HG03045 (cell line): ENCODE results near the gene DOCK4.

Source experiments
- ATAC-seq: cut with Tn5 transposase; IDR thresholded peaks from one replicate; pipeline ENCODE4 v1.9.1; 2021; ENCODE audit warnings: mild to moderate bottlenecking, moderate library complexity; ENCODE audit not compliant: unreplicated experiment

The DOCK4 gene

DNA sequence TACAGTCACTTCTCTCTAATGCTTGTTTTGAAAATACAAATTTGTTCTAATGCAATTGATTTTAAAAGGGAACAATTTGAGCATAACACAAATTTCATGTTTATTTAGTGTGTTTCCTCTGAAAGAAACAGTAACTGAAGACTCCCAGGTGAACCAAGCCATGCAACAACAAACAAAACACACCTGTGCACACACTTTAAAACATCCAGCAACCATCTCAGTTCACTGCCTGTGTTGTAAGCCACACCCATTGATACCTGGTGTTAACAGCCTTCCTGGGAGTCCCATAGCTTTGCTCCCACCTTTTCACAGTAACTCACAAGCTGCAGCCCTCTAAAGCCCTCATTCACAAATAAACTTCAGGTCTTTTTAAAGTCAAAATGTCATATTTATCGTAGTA, 89.3 kb downstream of the DOCK4 start:
- no peak for ATAC-seq

DNA sequence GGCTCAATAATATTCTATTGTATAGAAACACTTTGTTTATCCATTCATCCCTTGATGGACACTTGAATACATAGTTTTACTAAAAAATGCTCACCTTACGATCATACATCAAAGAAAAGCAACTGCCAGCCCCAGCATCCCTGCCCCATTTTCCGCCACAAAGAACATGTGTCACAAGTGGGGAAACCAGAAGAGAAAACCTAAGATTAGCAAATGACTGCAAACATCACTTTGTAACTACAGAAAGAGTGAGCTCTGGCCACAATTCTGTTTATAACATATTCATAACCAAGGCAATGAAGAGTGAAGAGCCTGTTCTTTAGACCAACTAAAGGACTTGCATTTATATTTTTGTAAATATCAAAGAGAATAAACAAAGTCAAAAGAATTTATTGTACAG, 89.8 kb downstream of the DOCK4 start:
- ATAC-seq: no peak

DNA sequence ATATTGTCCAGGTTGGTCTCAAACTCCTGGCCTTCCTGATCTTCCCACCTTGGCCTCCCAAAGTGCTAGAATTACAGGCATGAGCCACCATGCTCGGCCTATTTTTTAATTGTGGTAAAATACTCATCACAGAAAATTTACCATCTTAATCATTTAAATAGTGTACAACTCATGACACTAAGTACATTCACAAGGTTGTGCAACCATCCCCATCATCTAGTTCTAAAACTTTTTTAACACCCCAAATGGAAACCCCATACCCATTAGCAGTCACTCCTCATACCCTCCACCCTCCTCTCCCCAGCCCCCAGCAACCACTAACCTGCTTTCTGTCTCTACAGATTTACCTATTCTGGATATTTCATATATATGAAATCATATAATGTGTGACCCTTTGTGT, 90.3 kb downstream of the DOCK4 start:
- ATAC-seq: no peak

DNA sequence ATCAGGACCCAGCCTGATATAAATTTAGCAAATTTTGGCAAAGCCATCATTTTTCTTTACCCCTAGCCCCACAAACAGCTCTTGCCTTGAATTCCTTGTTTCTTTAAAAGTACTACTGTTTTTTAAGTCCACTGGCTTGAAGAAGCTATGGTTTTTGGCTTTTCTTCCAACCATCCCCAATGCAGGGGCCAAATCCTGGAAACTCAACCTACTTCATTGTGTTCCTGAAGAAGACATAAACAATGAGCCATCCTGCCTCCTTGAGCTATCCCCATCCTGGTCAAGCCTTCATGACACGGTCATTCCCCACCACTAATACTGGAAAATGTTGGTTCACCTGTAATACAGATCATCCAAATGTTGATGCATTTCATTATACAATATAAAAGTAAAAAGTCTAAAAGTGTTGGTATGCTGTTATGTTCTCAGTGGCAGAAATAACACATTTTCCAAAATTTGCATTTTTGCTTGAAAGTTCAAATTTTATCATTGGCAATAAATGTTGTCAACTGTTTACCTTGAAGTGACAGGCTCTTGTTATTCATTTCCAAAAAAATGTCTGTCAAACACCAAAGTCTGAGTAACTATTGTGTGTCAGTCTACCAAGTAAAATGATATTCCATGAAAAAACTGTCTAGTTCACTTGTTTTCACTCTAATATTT, 92.2 kb downstream of the DOCK4 start:
- ATAC-seq: no peak

DNA sequence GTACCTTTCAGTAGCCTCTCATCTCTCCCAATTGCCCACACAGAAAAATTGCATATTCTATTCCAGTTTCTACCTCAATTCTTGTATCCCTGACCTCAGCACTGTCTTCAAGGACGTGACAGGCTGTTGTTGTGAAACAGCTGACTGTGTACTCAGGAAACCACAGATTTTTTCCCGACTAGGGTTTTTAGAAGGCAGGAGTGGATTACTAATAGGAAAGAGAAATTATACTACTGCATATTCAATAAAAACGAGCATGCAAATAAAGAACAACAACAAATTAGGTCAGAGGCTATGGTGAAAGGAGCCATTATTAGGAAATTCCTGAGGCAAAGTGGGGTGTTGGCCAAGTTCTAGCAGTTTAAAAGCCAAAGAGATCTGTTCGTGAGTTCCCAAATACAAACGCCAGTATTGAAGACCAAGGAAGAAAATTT, 93.4 kb downstream of the DOCK4 start:
- ATAC-seq: no peak

DNA sequence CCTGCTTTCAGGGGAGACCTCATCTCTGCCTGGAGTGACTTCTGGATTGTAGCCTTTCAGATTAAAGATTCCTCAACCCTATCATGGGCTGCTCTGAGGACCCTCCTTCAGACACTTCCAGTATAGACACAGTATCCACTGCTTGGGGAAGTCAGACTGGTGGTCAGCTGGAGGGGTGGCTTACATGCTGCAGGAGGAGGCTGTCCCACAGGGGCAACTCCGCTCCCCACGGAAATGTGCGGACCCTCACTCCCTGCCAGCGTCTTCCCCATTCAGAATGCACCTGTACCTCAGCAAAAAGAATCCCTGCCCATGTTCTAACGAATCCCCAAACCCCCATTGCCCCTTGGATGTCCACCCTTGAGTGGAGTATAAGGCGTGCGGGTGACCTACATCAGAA, 95.5 kb downstream of the DOCK4 start:
- ATAC-seq: no peak

DNA sequence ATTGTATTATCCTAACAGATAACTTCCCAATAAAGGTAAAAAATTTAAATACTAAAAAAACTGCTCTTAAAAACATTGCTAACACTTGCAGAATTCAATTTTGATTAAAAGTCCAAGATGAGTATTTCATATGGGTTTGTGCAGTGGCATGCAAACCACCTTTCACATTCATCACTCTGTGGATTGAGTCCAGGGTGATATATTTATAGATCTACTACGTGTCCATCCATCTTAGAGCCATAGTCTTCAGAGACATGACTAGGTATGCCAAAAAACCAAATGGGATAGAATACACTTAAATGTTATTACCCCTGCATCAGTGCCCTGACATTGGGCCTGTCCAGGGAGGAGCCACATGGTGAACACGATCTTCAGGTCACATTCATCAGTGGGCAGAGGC, 96.0 kb downstream of the DOCK4 start:
- ATAC-seq: no peak

DNA sequence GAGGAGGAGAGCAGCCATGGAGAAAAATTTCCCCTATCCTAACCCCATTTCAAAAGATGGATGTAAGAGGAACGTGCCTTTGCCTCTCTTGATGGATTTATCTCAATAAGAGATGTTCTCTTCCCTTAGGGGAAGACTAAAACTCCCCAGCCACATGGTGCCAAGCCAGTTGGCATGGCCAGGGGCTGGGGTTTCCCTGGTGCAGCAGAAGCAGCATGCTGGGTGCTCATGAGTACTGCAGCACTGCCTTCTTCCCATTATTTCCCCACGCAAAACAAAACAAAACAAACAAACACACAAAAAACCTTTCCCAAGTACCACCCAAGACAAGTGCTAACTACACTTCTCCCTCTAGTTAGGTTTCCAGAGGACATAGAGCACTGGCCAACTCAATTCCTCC, 97.2 kb downstream of the DOCK4 start:
- ATAC-seq: no peak

DNA sequence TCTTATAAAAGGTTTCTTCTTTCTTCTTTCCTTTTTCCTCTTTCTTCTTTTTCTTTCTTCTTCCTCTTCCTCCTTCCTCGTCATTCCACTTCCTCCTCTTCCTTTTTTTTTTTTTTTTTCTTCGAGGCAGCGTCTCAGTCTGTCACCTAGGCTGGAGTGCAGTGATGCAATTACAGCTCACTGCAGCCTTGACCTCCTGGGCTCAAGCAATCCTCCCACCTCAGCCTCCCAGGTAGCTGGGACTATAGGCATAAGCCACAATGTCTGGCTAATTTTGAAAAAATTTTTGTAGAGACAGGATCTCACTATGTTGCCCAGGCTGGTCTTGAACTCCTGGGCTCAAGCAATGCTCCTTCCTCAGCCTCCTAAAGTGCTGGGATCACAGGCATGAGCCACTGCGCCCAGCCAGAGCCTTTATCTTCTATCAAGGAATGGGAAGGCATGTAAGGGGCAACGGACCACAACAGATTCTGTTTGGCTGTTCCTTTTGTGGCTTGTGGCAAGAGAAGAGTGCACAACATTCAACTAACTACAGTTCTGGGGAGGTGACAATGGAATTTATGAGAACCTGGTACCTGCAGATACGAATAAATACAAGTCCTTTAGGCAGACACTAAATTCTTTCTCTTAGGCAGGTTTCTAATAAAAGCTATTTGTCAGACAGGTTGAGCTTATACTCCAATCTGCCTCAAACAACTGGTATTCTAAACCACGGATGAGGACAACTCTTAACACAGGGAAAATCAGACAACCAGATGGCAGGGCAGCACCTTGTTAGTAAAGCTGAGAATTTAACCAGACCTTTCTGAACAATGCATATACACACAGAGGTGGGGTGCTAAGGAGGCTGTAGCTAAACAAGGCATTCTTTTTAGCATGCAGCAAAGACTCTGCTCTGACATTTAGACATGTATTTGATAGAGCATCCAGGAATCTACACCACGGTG, 100.3 kb downstream of the DOCK4 start:
- ATAC-seq: no peak

DNA sequence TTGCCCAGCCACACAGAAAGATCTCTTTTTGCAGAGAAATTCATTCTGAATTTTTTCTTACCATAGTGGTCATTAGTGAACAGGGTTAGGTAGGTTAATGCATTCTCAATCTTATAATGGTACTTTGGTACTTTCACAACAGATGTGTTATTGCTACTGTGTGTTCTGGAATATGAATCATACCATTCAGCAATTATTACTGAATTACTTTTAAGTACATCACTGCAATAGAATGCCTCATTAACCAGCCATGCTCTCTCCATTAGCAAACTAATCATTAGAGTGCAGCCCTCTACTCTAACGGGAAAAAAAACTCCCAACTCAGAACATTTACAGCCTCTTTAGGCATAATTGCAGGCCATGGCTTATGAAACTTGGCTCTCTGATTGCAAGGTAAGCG, 102.1 kb downstream of the DOCK4 start:
- ATAC-seq: no peak

DNA sequence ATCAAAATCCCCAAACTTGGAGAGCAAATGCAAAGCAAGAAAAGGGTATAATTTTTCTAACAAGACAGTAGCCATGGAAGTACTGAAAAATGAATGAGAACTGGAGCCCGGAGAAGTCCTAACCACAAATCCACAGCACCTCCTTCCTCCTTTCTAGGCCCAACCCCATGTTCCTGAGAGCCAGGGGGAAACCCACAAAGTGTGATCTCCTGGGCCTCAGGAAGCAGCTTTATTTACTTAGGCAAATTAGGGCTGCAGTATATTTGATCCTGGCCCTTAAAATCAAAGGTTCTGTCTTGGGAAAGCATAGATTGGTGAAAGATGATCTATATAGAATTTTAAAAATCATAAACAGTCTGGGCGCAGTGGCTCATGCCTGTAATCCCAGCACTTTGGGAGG, 103.0 kb downstream of the DOCK4 start:
- no peak for ATAC-seq

DNA sequence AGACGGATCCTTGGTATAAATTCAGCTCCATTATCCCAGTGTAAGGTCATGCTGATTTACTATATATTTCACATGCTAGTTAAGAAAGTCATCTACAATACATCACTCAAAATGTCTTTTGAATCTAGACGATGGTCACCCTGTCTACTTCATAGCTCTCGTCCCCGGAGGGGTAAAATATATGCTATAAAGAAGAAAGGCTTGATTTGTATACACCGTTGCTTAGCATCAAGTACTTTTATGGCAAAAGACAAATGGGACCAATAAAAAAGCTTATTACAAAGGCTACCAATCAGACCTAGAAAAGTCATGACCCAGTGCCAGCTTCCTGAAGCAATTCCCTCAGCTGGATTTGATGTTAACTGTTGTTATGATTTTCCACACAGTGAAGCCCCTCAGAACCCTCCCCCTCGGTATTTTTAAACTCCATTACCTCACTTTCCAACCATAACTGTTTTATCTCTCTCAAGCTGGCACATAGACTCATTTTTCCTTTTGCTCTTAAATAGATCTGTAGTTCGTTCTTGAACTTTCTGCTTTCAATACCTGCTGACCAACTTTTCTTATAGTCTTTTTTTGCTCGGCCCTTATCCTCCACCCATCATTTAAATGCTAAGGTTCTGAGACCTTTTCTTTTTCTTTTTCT, 104.9 kb downstream of the DOCK4 start:
- ATAC-seq: no peak

DNA sequence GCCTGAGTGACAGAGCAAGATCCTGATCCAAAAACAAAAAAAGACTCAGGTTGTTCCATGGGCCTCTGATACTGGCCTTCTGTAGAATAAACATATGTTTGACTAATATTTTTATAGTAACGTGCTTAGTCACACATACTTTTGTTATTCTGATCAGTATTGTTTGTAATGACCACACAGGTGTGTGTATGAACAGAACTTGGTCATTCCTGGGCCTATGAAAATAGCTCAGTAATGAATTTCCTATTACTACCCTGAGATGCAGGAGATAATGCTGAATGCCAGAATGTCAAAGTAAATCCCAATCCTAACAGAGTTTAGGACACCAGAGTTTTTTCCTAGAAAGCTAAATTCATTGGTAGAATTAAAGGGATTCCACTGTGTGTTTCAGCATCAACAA, 108.7 kb downstream of the DOCK4 start:
- no peak for ATAC-seq

DNA sequence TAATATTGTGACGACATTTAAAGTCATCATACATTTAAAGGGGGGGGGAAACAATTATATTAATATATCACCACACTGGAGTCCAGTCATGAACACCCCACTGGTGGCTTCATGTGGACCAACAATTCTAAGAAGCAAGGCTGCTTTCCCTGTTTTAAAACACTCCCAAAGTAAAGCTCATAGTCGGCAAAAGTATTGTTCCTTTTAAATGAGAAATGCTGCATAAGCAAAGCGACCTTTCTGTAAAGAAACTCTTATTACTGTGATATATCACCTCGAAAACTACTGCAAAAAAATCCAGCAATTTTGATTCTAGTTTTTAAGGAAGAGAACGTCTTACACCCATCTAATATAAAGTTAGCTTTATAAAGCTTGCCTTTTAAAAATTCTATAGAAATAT, 112.8 kb downstream of the DOCK4 start:
- ATAC-seq: no peak

DNA sequence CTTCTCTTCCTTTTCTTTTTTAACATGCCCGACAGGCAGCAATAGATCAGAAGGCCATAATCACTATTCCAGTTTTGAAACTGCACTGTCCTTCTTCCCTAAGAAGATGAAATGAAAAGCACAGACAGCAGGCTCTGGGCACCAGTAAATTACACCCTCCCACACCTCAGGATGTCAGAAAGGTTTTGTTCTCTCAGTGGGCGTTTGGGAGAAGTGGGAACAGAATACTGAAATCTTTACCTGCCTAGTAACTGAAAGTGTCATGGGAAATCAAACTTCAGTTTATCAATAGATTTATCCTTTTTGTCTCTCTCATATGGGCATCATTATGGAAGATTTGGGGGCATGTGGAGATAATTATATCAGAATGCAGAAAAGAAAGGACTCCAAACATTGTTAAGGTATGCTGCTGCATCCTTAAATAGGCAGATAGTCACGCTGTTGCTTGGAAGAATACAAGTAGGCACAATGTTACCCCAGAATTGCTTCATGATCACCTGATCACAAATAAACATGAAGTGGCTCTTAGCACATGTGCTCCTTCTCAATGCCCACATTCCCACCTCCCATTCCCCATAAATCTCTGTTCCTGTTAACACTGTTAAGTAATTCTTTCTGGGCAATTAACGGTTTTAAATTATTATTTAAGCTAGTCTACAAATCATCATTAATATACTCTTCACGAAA, 113.3 kb downstream of the DOCK4 start:
- no peak for ATAC-seq

DNA sequence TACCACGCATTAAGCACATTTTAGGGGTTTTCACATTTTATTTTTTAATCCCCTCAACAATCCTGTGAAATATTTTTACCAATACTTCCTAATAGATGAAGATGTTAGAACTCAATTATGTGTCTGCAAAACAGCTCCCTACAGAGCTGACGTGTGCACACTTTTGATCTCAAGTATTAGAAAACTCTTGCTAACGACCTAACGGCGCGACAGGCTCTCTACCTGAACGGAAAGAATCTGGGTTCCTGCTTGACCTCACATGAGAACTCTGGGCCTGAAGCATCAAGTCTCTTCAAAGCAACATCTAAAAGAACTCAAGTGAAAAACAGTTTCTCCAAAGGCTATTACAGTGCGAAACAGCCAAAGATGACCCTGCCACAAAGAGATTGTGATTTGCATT, 113.9 kb downstream of the DOCK4 start:
- no peak for ATAC-seq

DNA sequence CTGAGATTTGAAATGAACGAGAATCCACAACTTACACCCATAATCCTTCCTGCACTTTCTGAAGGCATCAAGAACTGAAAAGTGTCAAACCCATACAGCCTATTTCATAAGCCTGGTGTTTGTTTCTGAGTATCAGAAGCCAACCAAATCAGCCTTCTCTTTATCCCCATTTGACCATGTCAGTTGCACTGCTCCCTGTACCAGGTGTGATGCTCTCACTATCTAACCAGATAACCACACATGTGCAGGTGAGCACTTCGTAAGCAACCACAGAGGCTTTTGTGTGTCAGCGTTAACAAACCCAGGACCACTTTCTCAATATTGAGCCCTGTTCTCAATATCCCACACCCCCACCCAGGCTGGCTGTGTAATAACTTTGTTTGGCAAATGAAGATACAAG, 114.4 kb downstream of the DOCK4 start:
- ATAC-seq: no peak

DNA sequence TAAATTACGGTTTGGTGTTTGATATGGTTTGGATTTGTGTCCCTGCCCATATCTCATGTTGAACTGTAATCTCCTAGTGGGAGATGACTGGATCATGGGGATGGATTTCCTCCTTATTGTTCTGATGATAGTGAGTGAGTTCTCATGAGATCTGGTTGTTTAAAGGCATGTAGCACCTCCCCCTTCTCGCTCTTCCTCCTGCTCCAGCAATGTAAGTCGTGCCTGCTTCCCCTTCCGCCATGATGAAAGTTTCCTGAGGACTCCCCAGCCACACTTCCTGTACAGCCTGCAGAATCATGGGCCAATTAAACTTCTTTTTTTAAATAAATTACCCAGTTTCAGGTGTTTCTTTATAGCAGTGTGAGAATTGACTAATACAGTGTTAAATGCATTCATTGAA, 116.6 kb downstream of the DOCK4 start:
- ATAC-seq: no peak

DNA sequence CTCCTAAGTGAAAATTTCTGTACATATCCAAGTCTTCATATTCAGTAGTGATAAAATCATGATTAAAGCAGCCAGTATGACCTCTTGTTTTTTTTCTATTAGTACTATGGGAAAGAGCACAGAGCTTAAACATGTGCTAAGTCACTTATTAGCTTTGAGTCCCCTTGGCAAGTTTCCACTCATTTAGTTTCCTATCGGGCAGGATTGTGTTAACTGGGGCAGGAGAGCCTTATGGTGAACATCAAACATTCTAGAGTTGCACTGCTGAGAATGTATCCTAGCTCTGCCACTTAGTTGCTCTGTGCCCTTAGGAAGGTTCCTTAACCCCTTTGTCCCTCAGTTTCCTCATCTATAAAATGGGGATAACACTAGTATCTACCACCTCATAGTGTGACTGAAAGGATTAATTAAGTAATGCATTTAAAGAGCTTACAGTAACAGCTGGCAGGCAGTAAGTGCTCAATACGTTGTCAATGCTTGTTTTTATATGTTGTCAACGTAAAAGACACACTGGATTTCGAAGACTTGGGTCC, 117.6 kb downstream of the DOCK4 start:
- no peak for ATAC-seq

DNA sequence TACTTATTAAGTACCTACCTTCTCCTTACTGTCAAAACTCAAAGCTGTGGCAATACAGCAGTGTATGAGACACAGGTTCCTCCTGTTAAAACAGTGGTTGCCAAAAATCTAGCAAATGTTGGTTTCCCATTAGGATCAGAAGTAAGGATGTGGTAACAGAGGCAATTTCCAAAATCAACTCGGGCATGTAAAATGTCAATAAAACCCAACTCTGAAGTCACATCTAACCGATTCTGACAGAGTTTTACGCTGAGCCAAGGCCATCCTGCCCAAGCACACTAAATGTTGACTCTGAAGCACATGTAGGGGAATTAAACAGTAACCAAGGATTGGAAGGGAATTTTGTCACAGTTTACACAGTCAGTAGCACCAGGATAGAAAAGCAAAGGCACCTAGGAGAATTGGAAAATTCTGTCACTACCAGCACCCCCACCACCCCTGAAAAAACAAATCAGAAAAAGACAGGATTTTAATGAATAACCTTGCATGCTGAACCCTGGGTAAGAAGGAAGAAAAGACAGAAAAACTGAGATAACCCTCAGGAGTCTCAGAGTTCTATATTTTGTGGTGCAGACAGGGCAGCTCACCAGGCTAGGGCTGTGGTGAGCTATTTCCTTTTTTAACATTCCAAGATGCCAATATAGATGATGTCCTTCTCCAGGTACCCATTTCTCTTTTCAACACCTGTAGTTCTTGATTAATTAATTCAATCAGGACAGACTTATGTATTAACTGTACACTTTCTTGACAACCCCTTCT, 119.5 kb downstream of the DOCK4 start:
- no peak for ATAC-seq
